ENCODE measurements around the gene MYO1D.

GRCh38 chr17:32826076-32826475 is 50.8 kb downstream of the MYO1D start:
- TF ChIP-seq CTCF (conservative IDR thresholded peaks at IDR 0.05) = no peak
- no peak for TF ChIP-seq EZH2 (IDR thresholded peaks at IDR 0.05; ENCODE audit: low read depth)
